Thyroid gland (tissue), 4 donors: ENCODE measurements around the gene DYNLT3.

Source experiments
- POLR2A ChIP-seq, 2 donors: fragments of 450-650 bp; IDR thresholded peaks; one replicate each; pipeline ENCODE4 v1.6.1; 2017; ENCODE audit warnings: antibody characterized with exemption in 2 of 2, mild to moderate bottlenecking in 2 of 2, moderate library complexity in 1 of 2
- TF ChIP-seq, protein P1 (sequence below), 6 experiments: fragments of 200-600 bp in 3 of 6; fragments of 450-650 bp in 3 of 6; sonication (generic) in 3 of 6; IDR thresholded peaks; one replicate each; pipeline ENCODE4 v1.5.1; 2016 to 2019; ENCODE audit warnings: antibody characterized with exemption in 6 of 6, mild to moderate bottlenecking in 2 of 6, inconsistent platforms in 1 of 6, moderate library complexity in 1 of 6

DNA sequence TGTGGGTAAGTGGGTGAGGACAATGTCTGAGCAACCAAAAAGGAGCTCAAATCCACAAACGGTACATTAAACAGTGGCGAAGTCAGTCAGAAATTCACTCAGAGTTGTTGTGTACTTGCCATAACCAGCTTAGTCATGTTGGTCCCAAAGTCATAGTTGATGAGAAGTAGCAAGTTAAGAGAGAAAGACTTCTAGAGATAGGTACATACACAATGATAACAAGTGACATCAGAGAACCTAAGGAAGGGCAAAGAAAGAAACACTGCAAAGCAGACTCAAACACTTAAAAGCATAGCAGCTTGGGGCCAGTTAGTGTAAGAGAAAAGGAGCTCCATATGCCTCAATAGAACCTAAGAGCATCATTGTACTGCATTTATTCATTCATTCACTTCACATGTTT is 30.2 kb downstream of the DYNLT3 start:
- TF ChIP-seq, protein P1, sequence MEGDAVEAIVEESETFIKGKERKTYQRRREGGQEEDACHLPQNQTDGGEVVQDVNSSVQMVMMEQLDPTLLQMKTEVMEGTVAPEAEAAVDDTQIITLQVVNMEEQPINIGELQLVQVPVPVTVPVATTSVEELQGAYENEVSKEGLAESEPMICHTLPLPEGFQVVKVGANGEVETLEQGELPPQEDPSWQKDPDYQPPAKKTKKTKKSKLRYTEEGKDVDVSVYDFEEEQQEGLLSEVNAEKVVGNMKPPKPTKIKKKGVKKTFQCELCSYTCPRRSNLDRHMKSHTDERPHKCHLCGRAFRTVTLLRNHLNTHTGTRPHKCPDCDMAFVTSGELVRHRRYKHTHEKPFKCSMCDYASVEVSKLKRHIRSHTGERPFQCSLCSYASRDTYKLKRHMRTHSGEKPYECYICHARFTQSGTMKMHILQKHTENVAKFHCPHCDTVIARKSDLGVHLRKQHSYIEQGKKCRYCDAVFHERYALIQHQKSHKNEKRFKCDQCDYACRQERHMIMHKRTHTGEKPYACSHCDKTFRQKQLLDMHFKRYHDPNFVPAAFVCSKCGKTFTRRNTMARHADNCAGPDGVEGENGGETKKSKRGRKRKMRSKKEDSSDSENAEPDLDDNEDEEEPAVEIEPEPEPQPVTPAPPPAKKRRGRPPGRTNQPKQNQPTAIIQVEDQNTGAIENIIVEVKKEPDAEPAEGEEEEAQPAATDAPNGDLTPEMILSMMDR (IDR thresholded peaks at IDR 0.05), result no peak
- TF ChIP-seq POLR2A (IDR thresholded peaks at IDR 0.05), result no peak
